Brain microvascular endothelial cell (primary cell): Measurements from ENCODE around the gene GOLGA3.
"Not testable (repeated sequence)": the region's sequence is repeated elsewhere in the genome, so short reads cannot be mapped to it uniquely, and the experiment has no call there.

Source experiments
- DNase-seq: peaks from one replicate; pipeline ENCODE4 v3.0.0-alpha.2; 2020
- H3K27ac ChIP-seq: fragments of 250-450 bp; sonication (Bioruptor Pico); 2 replicates; pipeline ENCODE4 v1.5.1; 2020; ENCODE audit warnings: mild to moderate bottlenecking, moderate library complexity
- H3K27me3 ChIP-seq: fragments of 250-450 bp; sonication (Bioruptor Pico); replicated peaks from 2 replicates; pipeline ENCODE4 v1.5.1; 2020; ENCODE audit warnings: mild to moderate bottlenecking
- H3K36me3 ChIP-seq: fragments of 250-450 bp; sonication (Bioruptor Pico); replicated peaks from 2 replicates; pipeline ENCODE4 v1.5.1; 2020; ENCODE audit warnings: mild to moderate bottlenecking
- H3K4me3 ChIP-seq: 2 replicates; pipeline ENCODE4 v1.5.1; 2011; ENCODE audit warnings: low read depth, mild to moderate bottlenecking, control low read depth, low read length, moderate library complexity
- CTCF ChIP-seq: IDR thresholded peaks from 2 replicates; pipeline ENCODE4 v1.5.1; 2011; ENCODE audit warnings: low read depth, mild to moderate bottlenecking, moderate library complexity, low read length, control low read depth, inconsistent platforms; ENCODE audit errors: missing control alignments
- in situ Hi-C: cut with HindIII; loops from 2 replicates; pipeline ENCODE4 v1.10.0; 2017; ENCODE audit warnings: low sequenced_read_pairs, low pct_ligation_motif_present

GOLGA3 gene

GRCh38 chr12:132754160-132754932, 74.3 kb downstream of the GOLGA3 start:
- no peak for TF ChIP-seq CTCF
- no peak for DNase-seq
- in situ Hi-C loops: no loop called here
- Histone ChIP-seq H3K27me3 (no peaks in the 10 kb centered on the region), H3K4me3 (no peak overlapping the region), H3K27ac (no peak overlapping the region), H3K36me3 (peaks cover 78% of the 10 kb centered on the region)

- DNase-seq, H3K27me3 ChIP-seq, H3K4me3 ChIP-seq, H3K27ac ChIP-seq, in situ Hi-C loops: not testable (repeated sequence)
- peaks cover 85% of the 10 kb centered on the region for H3K36me3 ChIP-seq
These were observed 75.0 kb downstream of the GOLGA3 start for GRCh38 chr12:132753670-132754069.

- H3K27me3 ChIP-seq: no peaks in the 10 kb centered on the region
- in situ Hi-C loops: no loop called here
- no peak overlapping the region for H3K27ac ChIP-seq
- peaks cover 92% of the 10 kb centered on the region for H3K36me3 ChIP-seq
- no peak overlapping the region for H3K4me3 ChIP-seq
- no peak for TF ChIP-seq CTCF
- no peak for DNase-seq
These were observed 80.3 kb downstream of the GOLGA3 start for GRCh38 chr12:132748319-132748718.

GRCh38 chr12:132747896-132748295, 80.8 kb downstream of the GOLGA3 start:
- H3K27ac ChIP-seq: no peak overlapping the region

GRCh38 chr12:132747395-132747794, 81.3 kb downstream of the GOLGA3 start:
- peaks cover 90% of the 10 kb centered on the region for H3K36me3 ChIP-seq

More at GRCh38 chr12:132747896-132748295, 80.8 kb downstream of the GOLGA3 start:
- Histone ChIP-seq H3K27me3 (no peaks in the 10 kb centered on the region), H3K36me3 (peaks cover 92% of the 10 kb centered on the region), H3K4me3 (no peak overlapping the region)
- DNase-seq: no peak
- no peak for TF ChIP-seq CTCF
- in situ Hi-C loops: no loop called here

GRCh38 chr12:132746613-132747012, 82.1 kb downstream of the GOLGA3 start:
- no peak for TF ChIP-seq CTCF
- Histone ChIP-seq H3K36me3 (peaks cover 92% of the 10 kb centered on the region), H3K27ac (no peak overlapping the region), H3K27me3 (no peaks in the 10 kb centered on the region), H3K4me3 (no peak overlapping the region)
- DNase-seq: no peak
- in situ Hi-C loops: no loop called here

More at GRCh38 chr12:132747395-132747794, 81.3 kb downstream of the GOLGA3 start:
- no peak for DNase-seq
- H3K4me3 ChIP-seq: no peak overlapping the region
- H3K27ac ChIP-seq: no peak overlapping the region
- H3K27me3 ChIP-seq: no peaks in the 10 kb centered on the region
- in situ Hi-C loops: no loop called here
- TF ChIP-seq CTCF: no peak
